Natural killer cell (primary cell): ENCODE measurements around the gene EFHD1. TPM values are rescaled to one million over a fixed set of nuclear protein-coding genes. Genes with fewer than 3 reads are reported as not detected.

Experiments
- ATAC-seq, 3 donors: fragments of 150-1000 bp in 2 of 3; fragments of 200-7000 bp in 1 of 3; cut with Tn5 transposase; 1 replicate in 1 of 3; 2 replicates in 2 of 3; pipeline ENCODE4 v1.10.0; 2021; ENCODE audit warnings: mild to moderate bottlenecking in 2 of 3, moderate library complexity in 2 of 3
- DNase-seq, 2 donors: peaks; one replicate each; pipeline versions ENCODE4 v3.0.0 to v3.0.0-alpha.2; 2013 to 2021; ENCODE audit warnings: mixed read lengths in 1 of 2
- H3K27ac ChIP-seq: one replicate; pipeline ENCODE4 v1.5.1; 2013; ENCODE audit warnings: mild to moderate bottlenecking, low read length
- H3K27me3 ChIP-seq: one replicate; pipeline ENCODE4 v1.6.1; 2013; ENCODE audit warnings: low read length; ENCODE audit not compliant: control insufficient read depth, insufficient read depth
- H3K36me3 ChIP-seq: one replicate; pipeline ENCODE4 v1.6.1; 2013; ENCODE audit warnings: low read length; ENCODE audit not compliant: control insufficient read depth, insufficient read depth
- H3K4me1 ChIP-seq: one replicate; pipeline ENCODE4 v1.6.1; 2013; ENCODE audit warnings: low read length; ENCODE audit not compliant: control insufficient read depth, insufficient read depth
- H3K4me3 ChIP-seq: one replicate; pipeline ENCODE4 v1.5.1; 2013; ENCODE audit warnings: low read length
- H3K9me3 ChIP-seq: one replicate; pipeline ENCODE4 v1.6.1; 2013; ENCODE audit warnings: low read length; ENCODE audit not compliant: control insufficient read depth, insufficient read depth
- H3K27ac Mint-ChIP-seq, 2 donors: one replicate each; pipeline ENCODE4 v1.8.0; 2022; ENCODE audit warnings: mild to moderate bottlenecking in 2 of 2, mixed read lengths in 2 of 2, moderate library complexity in 1 of 2
- H3K27me3 Mint-ChIP-seq, 2 donors: one replicate each; pipeline ENCODE4 v1.8.0; 2022; ENCODE audit warnings: low read depth in 2 of 2, mixed read lengths in 2 of 2
- H3K36me3 Mint-ChIP-seq: one replicate; pipeline ENCODE4 v1.8.0; 2022; ENCODE audit warnings: mixed read lengths
- H3K4me1 Mint-ChIP-seq, 2 donors: one replicate each; pipeline ENCODE4 v1.8.0; 2022; ENCODE audit warnings: mixed read lengths in 2 of 2
- H3K4me3 Mint-ChIP-seq: one replicate; pipeline ENCODE4 v1.8.0; 2022; ENCODE audit warnings: mild to moderate bottlenecking, moderate library complexity, mixed read lengths
- H3K9me3 Mint-ChIP-seq, 2 donors: one replicate each; pipeline ENCODE4 v1.8.0; 2022; ENCODE audit warnings: mixed read lengths in 2 of 2
- WGBS: methylation state at CpG from one replicate; pipeline ENCODE4 v1.1.7; 2013; ENCODE audit warnings: missing lambda C conversion rate; ENCODE audit not compliant: insufficient coverage; 5-methylcytosine and 5-hydroxymethylcytosine counted together
- intact Hi-C: fragments of 100-400 bp; cut with micrococcal nuclease; formaldehyde crosslinking; loops from one replicate; pipeline ENCODE4 v1.14.2; 2022
- total RNA-seq, 4 donors: library from RNA; stranded (reverse); fragments of 120-200 nt in 1 of 4; gene quantifications; one replicate each; pipeline versions ENCODE4 v1.2.3 to v1.2.4, GENCODE V29; 2013 to 2022
- TF ChIP-seq, protein P1 (sequence below): fragments of 200-600 bp; IDR thresholded peaks from one replicate; pipeline ENCODE4 v1.8.0; 2022; ENCODE audit warnings: antibody characterized with exemption

EFHD1 gene
- total RNA-seq, 3 donors from 2014 or later (not counting 1 experiment from before 2014, with no cell fraction given) = 0.58 TPM; not detected in 2

DNA sequence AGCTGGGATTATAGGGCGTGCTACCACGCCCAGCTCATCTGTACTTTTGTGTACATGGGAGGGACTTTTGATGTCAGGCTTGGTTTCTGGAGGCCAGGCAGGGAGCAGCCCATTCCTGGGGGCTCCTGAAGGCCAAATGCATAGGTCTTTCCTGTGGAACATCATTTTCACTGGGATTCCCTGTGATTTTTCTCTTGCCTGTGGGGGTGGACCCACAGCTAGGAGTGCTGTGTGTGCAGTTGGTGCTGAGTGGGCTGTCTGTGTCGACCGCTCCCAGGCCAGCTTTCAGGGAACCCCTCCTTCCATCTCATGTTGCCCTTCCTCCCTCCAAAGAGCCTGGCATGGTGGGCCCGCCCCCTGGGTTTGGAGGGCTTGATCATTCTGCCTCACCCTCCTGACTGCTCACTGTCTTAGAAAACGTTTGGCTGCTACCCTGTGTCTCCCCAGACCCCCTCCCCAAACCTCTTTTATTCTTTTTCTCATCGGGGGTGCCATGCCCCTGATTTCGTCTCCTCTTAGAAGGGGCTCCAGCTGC, 10.5 kb downstream of the EFHD1 start:
- TF ChIP-seq, protein P1, sequence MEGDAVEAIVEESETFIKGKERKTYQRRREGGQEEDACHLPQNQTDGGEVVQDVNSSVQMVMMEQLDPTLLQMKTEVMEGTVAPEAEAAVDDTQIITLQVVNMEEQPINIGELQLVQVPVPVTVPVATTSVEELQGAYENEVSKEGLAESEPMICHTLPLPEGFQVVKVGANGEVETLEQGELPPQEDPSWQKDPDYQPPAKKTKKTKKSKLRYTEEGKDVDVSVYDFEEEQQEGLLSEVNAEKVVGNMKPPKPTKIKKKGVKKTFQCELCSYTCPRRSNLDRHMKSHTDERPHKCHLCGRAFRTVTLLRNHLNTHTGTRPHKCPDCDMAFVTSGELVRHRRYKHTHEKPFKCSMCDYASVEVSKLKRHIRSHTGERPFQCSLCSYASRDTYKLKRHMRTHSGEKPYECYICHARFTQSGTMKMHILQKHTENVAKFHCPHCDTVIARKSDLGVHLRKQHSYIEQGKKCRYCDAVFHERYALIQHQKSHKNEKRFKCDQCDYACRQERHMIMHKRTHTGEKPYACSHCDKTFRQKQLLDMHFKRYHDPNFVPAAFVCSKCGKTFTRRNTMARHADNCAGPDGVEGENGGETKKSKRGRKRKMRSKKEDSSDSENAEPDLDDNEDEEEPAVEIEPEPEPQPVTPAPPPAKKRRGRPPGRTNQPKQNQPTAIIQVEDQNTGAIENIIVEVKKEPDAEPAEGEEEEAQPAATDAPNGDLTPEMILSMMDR = no peak
- DNase-seq = no peak
- Mint-ChIP-seq H3K36me3 (no peaks in the 10 kb centered on the region), H3K9me3 (no peaks in the 10 kb centered on the region), H3K4me3 (no peak overlapping the region), H3K4me1 (no peaks in the 10 kb centered on the region), H3K27me3 (peaks cover 11 to 13% of the 10 kb centered on the region in 2 donors), H3K27ac (no peak overlapping the region)
- H3K36me3 ChIP-seq = no peaks in the 10 kb centered on the region
- H3K4me3 ChIP-seq = no peak overlapping the region
- H3K27me3 ChIP-seq = peaks cover 2% of the 10 kb centered on the region
- H3K9me3 ChIP-seq = no peaks in the 10 kb centered on the region
- H3K4me1 ChIP-seq = no peaks in the 10 kb centered on the region
- 84% methylated on average over 6 of the region's 8 CpGs for WGBS
- ATAC-seq = no peak
- H3K27ac ChIP-seq = no peak overlapping the region
- intact Hi-C loops = no loop called here

GRCh38 chr2:232645061-232645460, 11.7 kb downstream of the EFHD1 start:
- TF ChIP-seq, protein P1 = no peak
- Histone ChIP-seq H3K4me3 (no peak overlapping the region), H3K27ac (no peak overlapping the region), H3K4me1 (no peaks in the 10 kb centered on the region), H3K9me3 (no peaks in the 10 kb centered on the region), H3K27me3 (peaks cover 2% of the 10 kb centered on the region), H3K36me3 (no peaks in the 10 kb centered on the region)
- WGBS = 75% methylated on average over 6 of the region's 6 CpGs
- H3K4me1 Mint-ChIP-seq = no peaks in the 10 kb centered on the region
- no peaks in the 10 kb centered on the region for H3K9me3 Mint-ChIP-seq
- no peak overlapping the region for H3K27ac Mint-ChIP-seq
- ATAC-seq (no peak), DNase-seq (no peak)
- no peak overlapping the region for H3K4me3 Mint-ChIP-seq
- peaks cover 2 to 4% of the 10 kb centered on the region in 2 donors for H3K27me3 Mint-ChIP-seq
- H3K36me3 Mint-ChIP-seq = no peaks in the 10 kb centered on the region
- intact Hi-C loops = no loop called here

DNA sequence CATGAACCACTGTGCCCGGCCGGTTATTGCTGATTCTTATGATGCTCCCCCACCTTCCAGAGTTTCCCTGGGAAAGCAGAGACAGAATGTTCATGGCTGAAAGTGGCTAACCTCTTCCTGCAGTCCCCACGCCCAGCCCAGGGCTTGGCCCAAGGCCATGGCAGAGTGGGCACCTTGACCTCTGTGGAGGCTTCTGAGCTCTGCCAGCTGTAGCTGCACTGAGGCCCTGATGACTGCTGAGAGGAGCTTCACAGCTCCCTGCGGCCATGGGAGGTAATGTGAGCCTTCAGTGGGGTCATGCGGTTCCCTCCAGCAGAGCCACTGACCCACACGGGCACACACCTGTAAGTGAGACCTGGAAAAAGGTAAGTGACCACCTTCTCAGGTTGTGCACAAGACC, 13.3 kb downstream of the EFHD1 start:
- no peak overlapping the region for H3K4me3 Mint-ChIP-seq

More for the DNA sequence above, 13.3 kb downstream of the EFHD1 start:
- intact Hi-C loops = no loop called here
- Histone ChIP-seq H3K4me1 (no peaks in the 10 kb centered on the region), H3K27ac (no peak overlapping the region), H3K36me3 (no peaks in the 10 kb centered on the region), H3K4me3 (no peak overlapping the region), H3K27me3 (peaks cover 2% of the 10 kb centered on the region), H3K9me3 (no peaks in the 10 kb centered on the region)
- no peak overlapping the region for H3K27ac Mint-ChIP-seq
- TF ChIP-seq, protein P1 = no peak
- no peak for ATAC-seq
- WGBS = 88% methylated on average over 6 of the region's 6 CpGs
- DNase-seq = no peak
- no peaks in the 10 kb centered on the region for H3K36me3 Mint-ChIP-seq
- peaks cover 0 to 4% of the 10 kb centered on the region in 2 donors for H3K27me3 Mint-ChIP-seq
- no peaks in the 10 kb centered on the region for H3K9me3 Mint-ChIP-seq
- H3K4me1 Mint-ChIP-seq = no peaks in the 10 kb centered on the region
